GM23338 (cell line): Measurements from ENCODE around the gene PASK. TPM values are rescaled to one million over a fixed set of nuclear protein-coding genes. Genes with fewer than 3 reads are reported as not detected.

Source experiments
- CREB1 ChIP-seq: fragments of 250-450 bp; sonication (Bioruptor Pico); IDR thresholded peaks from 2 replicates; pipeline ENCODE4 v1.5.0; 2020; ENCODE audit warnings: low read depth, mild to moderate bottlenecking, moderate library complexity
- EZH2 ChIP-seq: fragments of 200-600 bp; sonication (generic); IDR thresholded peaks from one replicate; pipeline ENCODE4 v1.8.0; 2017; ENCODE audit warnings: antibody characterized with exemption, mild to moderate bottlenecking, low read depth; ENCODE audit not compliant: unreplicated experiment
- JUNB ChIP-seq: IDR thresholded peaks from one replicate; pipeline ENCODE4 v1.6.1; 2016; ENCODE audit warnings: antibody characterized with exemption; ENCODE audit not compliant: unreplicated experiment
- POLR2AphosphoS5 ChIP-seq: IDR thresholded peaks from 2 replicates; pipeline ENCODE4 v1.6.1; 2016; ENCODE audit warnings: antibody characterized with exemption, low read depth
- REST ChIP-seq: IDR thresholded peaks from one replicate; pipeline ENCODE4 v1.6.1; 2018; ENCODE audit warnings: antibody characterized with exemption; ENCODE audit not compliant: unreplicated experiment
- ZNF114 ChIP-seq: fragments of 250-450 bp; sonication (Bioruptor Pico); IDR thresholded peaks from 2 replicates; pipeline ENCODE4 v1.5.0; 2020; ENCODE audit warnings: mild to moderate bottlenecking, moderate library complexity
- ZNF331 ChIP-seq: fragments of 250-450 bp; sonication (Bioruptor Pico); IDR thresholded peaks from 2 replicates; pipeline ENCODE4 v1.5.0; 2020; ENCODE audit warnings: low read depth, mild to moderate bottlenecking, moderate library complexity
- ZNF462 ChIP-seq: fragments of 250-450 bp; sonication (Bioruptor Pico); IDR thresholded peaks from 2 replicates; pipeline ENCODE4 v1.5.0; 2020; ENCODE audit warnings: mild to moderate bottlenecking, moderate library complexity
- polyA plus RNA-seq: library from polyadenylated mRNA; unstranded; fragments of >200 nt; fragmentation: Nextera tagmentation; extraction: Ambion mirVana; gene quantifications from 2 replicates; pipeline ENCODE4 v1.2.1, GENCODE V29; 2016
- total RNA-seq: library from RNA; depleted of rRNA; stranded (reverse); fragments of >200 nt; shearing (Covaris generic); gene quantifications from 2 replicates; pipeline ENCODE4 v1.2.3, GENCODE V29; 2014

Gene PASK
- total and polyA plus RNA-seq, 2 experiments from 2014 or later = 12.5 to 38.4 TPM

GRCh38 chr2:241182531-241183133, 33.4 kb upstream of the PASK start (continued):
- TF ChIP-seq ZNF462 (CRISPR knock-in tag) = no peak
- no peak for TF ChIP-seq EZH2
- no peak for TF ChIP-seq REST
- no peak for TF ChIP-seq POLR2AphosphoS5
- no peak for TF ChIP-seq ZNF331
- TF ChIP-seq ZNF114 (CRISPR knock-in tag) = no peak
- TF ChIP-seq CREB1 = no peak
- no peak for TF ChIP-seq JUNB
